ENCODE measurements around the gene MRPL32.

DNA sequence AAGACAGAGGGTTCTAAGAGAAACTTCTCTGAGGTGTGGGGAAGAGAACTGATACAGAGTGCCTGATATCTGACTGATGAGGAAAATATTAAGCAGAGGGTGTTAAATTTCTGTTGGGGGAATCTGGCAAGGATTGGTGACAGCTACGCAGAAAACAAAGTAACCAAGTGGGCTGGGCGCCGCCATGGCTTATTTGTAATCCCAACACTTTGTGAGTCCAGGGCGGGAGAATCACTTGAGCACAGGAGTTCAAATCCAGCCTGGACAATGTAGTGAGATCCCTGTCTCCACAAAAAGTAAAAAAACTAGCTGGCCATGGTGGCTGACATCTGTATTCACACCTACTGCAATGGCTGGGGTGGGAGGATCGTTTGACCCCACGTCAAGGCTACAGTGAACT lies 18.2 kb upstream of the MRPL32 start:
- TF ChIP-seq POLR2AphosphoS5 (IDR thresholded peaks at IDR 0.05) (no peak), POLR2A (IDR thresholded peaks at IDR 0.05) (no peak)
- TF ChIP-seq, protein P1, sequence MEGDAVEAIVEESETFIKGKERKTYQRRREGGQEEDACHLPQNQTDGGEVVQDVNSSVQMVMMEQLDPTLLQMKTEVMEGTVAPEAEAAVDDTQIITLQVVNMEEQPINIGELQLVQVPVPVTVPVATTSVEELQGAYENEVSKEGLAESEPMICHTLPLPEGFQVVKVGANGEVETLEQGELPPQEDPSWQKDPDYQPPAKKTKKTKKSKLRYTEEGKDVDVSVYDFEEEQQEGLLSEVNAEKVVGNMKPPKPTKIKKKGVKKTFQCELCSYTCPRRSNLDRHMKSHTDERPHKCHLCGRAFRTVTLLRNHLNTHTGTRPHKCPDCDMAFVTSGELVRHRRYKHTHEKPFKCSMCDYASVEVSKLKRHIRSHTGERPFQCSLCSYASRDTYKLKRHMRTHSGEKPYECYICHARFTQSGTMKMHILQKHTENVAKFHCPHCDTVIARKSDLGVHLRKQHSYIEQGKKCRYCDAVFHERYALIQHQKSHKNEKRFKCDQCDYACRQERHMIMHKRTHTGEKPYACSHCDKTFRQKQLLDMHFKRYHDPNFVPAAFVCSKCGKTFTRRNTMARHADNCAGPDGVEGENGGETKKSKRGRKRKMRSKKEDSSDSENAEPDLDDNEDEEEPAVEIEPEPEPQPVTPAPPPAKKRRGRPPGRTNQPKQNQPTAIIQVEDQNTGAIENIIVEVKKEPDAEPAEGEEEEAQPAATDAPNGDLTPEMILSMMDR (IDR thresholded peaks at IDR 0.05), result no peak

Data from sigmoid colon (tissue), 4 donors.